NCI-H1930 (cell line): ENCODE measurements around the gene PDCD6IP.

Experiments used
- DNase-seq, 2 experiments: peaks; one replicate each; lab custom pipeline; 2025; lab: John Stamatoyannopoulos, UW

The PDCD6IP gene

DNA sequence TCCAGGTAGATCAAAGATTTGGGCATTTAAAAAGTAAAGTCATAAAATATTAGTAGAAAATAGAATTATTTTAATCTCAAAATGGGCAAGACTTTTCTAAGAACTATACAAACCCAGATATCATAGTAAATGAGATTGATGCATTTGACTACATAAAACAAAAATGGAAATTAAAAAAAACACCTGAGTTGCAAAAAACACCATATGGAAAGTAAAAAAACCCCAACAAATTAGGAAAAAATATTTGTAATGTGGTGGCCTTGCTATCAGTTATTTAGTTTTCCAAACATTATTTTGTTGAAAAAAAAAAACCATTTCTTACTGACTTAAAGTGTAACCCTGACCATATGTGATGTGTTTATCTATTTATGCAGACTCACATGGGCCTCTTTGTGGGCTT lies 97.2 kb downstream of the PDCD6IP start:
- no peak for DNase-seq

GRCh38 chr3:33897306-33897705 lies 98.9 kb downstream of the PDCD6IP start:
- DNase-seq: no peak

GRCh38 chr3:33898901-33899300 lies 100.5 kb downstream of the PDCD6IP start:
- DNase-seq: no peak

- no peak for DNase-seq
Measured at GRCh38 chr3:33900440-33900808, 102.0 kb downstream of the PDCD6IP start.

DNA sequence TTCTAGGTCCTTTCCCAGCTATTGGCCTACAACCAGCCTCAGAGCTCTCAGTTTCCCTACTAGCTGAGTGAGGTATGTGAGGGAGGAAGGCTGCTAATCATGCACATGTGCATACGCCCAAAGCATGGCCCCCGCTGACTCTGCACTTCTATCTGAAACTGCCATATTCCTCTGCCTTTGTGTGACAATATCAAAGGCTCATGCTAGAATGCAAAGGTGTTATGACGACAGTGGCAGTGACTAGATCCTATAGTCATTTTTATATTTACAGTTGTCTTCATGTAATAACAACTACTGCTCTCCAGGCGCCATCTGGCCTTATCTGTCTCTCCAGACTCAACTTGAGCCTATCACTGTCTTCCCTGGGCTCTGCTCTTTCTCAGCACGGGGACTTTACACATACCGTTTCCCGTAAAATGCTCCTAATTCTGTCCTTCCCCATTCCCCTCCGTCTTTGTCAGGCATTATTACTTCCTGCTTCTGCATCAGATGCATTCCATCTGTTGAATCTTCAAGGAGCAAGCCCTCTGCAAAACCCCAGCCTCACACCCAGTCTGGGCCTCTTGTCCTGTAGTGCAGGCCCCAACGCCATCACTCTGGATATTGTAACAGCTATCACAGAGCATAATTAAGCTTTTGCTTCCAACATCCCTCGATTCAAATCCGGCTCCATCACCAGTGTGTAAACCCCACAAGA lies 102.5 kb downstream of the PDCD6IP start:
- no peak for DNase-seq

GRCh38 chr3:33901862-33902563 lies 103.6 kb downstream of the PDCD6IP start:
- DNase-seq: no peak

DNA sequence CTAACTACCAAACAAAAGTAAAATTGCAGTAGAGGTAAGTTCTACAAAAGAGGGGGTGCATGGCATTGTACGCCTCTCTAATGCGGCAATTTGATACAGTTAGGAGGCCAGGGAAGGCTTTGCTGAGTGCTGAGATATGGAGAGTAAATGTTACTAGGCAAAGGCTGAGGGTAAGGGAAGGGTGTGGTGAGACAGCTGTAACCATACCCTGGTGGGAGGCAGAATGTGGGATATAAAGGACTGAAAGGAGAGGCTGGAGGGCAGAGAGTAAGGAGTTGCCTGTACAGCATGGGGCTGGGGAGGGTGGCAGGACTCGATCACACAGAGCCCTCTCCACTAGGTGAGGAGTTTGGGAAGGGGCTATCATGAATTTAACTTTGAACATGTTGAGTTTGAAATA lies 106.3 kb downstream of the PDCD6IP start:
- no peak for DNase-seq

DNA sequence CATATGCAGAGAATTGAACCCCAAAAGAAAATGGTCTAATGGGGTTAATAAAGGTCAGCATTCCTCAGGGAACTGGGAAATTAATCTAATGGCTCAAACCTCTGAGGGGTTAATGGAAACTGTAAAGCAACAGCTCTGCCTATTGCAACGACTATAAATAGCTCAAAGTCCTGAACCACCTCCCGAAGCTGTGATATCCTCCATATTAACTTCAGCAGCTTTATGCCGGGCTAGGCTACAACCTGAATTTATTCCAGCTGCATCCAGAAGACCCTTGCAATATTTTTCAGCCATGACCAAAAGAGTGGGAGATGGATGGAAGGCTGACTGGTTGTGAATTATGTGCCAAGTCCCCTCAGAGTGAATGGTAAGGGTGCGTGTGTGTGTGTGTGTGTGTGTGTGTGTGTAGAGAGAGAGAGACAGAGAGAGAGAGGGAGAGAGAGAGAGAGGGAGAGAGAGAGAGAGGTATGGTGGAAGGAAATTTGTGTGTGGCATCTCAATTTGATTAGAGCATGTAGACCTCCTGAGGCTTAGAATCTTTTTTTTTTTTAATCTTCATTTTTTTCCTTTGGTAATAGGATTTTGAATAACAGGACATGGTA lies 109.9 kb downstream of the PDCD6IP start:
- no peak for DNase-seq

DNA sequence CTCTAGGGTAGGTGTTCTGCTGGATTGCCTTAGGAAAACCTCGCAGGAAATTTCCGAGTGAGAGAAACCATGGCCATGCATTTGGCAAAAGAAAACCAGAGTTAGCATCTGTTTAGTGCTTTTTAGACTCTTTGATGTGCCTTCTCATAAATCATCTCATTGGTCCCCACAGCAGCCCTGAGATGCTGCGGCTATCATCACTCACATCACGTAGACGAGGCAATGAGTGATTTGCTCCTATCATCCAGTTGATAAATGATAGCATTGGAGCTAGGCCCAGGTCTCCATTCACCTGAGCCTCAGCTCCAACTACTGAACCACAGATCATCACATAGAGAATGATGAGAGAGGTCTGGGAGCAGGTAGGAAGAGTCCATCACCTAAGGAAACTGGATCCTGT lies 111.1 kb downstream of the PDCD6IP start:
- DNase-seq: no peak

DNA sequence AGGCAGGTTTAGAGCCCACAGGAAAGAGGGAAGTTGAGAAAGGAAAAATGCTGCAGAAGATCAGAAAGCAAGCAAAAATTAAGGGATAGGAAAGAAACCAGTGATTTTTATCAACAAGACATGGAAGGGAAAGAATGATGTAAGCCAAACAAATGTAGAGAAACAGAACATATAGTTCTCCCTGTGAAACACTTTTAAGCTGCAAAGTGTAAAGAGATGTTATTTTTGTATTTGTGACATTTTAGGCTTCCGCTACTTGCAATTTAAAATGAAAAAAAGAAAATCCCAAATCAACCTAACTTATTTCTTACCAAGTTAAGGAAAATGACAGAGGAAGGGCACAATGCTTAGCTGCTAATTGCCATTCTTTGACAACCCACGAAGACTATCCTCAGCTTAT lies 111.6 kb downstream of the PDCD6IP start:
- DNase-seq: no peak

GRCh38 chr3:33911525-33912322 lies 113.3 kb downstream of the PDCD6IP start:
- no peak for DNase-seq

DNA sequence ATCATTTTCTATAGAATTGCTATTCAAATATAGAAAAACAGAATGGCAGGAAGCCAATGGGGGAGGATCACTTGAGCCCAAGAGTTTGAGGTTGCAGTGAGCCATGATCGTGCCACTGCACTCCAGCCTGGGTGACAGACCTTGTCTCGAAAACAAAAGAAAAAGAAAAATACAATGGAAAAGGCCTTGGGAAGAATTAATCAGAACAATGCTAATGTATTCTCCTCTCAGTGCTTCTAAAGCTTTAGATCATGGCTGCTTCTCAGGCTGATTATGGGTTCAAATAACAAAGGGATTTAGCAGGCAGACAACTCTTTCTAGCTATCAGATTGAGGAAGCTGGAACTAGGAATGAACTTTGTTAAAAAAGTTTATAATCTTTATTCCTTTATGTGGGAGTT lies 115.8 kb downstream of the PDCD6IP start:
- no peak for DNase-seq

- no peak for DNase-seq
Measured at GRCh38 chr3:33914731-33915379, 116.4 kb downstream of the PDCD6IP start.

DNA sequence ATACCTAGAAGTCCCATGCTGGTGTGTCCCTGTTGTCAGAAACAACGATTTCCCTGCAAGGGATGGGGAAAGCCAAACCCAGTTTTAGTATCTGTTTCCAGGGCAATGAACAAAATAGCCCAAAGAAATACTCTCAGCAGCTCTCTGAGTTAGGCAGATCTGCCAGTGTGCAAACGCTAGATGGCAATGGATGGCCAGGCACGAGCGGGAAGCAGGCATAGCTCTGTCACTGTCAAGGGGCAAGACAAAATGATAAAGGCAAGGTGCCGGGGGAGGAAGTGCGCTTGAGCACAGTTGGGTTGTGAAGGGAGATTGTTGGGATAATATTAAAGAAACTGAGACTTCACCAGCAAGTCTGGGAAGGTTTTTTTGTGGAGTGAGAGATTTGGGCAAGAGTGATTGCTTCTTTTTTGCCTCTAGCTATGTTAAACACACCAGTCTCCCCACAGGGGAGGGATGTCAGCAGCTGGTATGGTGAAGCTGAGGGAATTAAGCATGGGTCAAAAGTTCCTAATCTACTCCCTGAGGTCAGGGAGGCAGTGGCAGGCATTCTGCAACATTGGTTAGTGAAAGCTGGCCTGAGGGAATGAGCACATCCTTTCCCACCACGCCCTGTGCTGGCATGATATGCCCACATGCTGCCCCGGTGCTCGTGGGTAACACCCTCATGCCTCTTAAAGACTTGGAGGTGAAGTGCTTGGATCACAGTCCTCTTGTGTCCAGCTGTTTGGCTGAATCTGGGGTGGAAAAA lies 117.5 kb downstream of the PDCD6IP start:
- DNase-seq: no peak

DNA sequence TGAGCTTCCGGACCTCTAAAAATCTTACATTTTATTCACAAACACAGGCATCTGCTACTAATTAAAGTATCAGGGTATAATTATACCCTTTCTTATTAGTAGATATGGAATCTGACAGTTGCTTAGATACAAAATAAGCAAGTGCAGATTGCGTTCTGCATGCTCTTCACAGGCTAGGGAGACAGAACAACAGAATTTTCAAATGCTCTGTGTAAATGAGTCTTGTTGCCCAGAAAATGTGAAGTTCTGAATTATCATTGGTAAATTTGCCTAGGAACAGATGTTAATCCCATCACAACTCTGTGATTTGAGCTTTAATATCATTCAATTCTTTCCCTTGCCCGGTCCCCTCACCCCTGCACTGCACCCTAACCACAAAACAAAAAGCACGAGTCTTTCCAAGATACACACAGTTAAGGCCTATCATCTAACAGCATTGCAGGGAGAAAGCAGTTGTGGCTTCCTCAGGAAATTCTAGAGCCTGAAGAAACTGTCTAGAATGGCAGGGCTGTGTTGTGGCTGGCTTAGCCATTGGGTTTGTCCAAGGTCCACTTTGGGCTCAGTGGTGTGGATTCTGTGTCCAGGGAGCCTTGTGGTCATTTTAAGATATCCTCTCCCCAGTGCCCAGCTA lies 119.8 kb downstream of the PDCD6IP start:
- no peak for DNase-seq
